Measurements from ENCODE around the gene NOC3L. TPM values are rescaled to one million over a fixed set of nuclear protein-coding genes. Genes with fewer than 3 reads are reported as not detected.

NOC3L gene
- total and polyA plus RNA-seq, 2 of the 4 experiments (the other 2 are of a cell fraction), result 11.9 to 26.5 TPM

GRCh38 chr10:94376865-94377264, 14.1 kb upstream of the NOC3L start:
- dilution Hi-C loops (cut with HindIII; ENCODE audit: low sequenced_read_pairs, unreplicated experiment), result no loop called here
- POLR2A ChIA-PET (ENCODE audit: unreplicated experiment), result no interaction called here
- no TSS peak for BruUV-seq (replicated peaks)
- no peak overlapping the region for H3K23ac ChIP-seq (ENCODE audit: low read depth, low read length)
- H3K36me3 ChIP-seq (ENCODE audit: control insufficient read depth, insufficient read depth, low read length), result no peaks in the 10 kb centered on the region
- no peak overlapping the region for H4K5ac ChIP-seq (ENCODE audit: low read depth, low read length)
- H3K56ac ChIP-seq (ENCODE audit: extremely low read depth, insufficient read depth, low read length), result no peak overlapping the region
- no peak overlapping the region for H2BK120ac ChIP-seq (ENCODE audit: low read depth, low read length)
- no peak overlapping the region for H2AK5ac ChIP-seq (ENCODE audit: low read depth, low read length)
- no peak overlapping the region for H4K8ac ChIP-seq (ENCODE audit: low read depth in 2 of 2, low read length in 2 of 2)
- no peak overlapping the region for H3K4ac ChIP-seq (ENCODE audit: low read depth, low read length)
- no peak overlapping the region for H2AK9ac ChIP-seq (replicated peaks; ENCODE audit: low read depth, low read length, poor library complexity)
- no peak overlapping the region for H3K4me3 ChIP-seq (ENCODE audit: insufficient read depth, low read depth, low read length)
- intact Hi-C loops (cut with micrococcal nuclease), result no loop called here
- H3K18ac ChIP-seq (ENCODE audit: low read depth, low read length), result no peak overlapping the region
- H3K27me3 ChIP-seq (ENCODE audit: control insufficient read depth, insufficient read depth, low read length), result no peaks in the 10 kb centered on the region; the same call in 1 of the 2 replicates
- H3K9me1 ChIP-seq (ENCODE audit: insufficient read depth, low read length), result no peaks in the 10 kb centered on the region
- DNase-seq, result no peak
- no peak overlapping the region for H4K91ac ChIP-seq (ENCODE audit: insufficient read depth, low read depth, low read length)
- no peak overlapping the region for H3K27ac ChIP-seq (ENCODE audit: insufficient read depth, low read length)
- H2BK20ac ChIP-seq (ENCODE audit: low read depth, low read length), result no peak overlapping the region
- no peak for TF ChIP-seq RAD21 (IDR thresholded peaks at IDR 0.05; ENCODE audit: low read length)
- TF ChIP-seq MXI1 (IDR thresholded peaks at IDR 0.05; ENCODE audit: borderline replicate concordance, low read depth, low read length), result no peak
- TF ChIP-seq CEBPB (IDR thresholded peaks at IDR 0.05; ENCODE audit: low read depth, low read length), result no peak
- no peak overlapping the region for H3K9ac ChIP-seq (ENCODE audit: low read depth, low read length)
- no peak overlapping the region for H3K14ac ChIP-seq (replicated peaks; ENCODE audit: low read depth, low read length)
- no peak overlapping the region for H2AFZ ChIP-seq (replicated peaks; ENCODE audit: low read length, poor library complexity)
- H3K4me1 ChIP-seq (ENCODE audit: control insufficient read depth, insufficient read depth, low read length), result 0 out of 2 replicates have a peak, but pooled peaks cover 2% of the 10 kb centered on the region
- in situ Hi-C loops (cut with MboI; ENCODE audit: low sequenced_read_pairs), result no loop called here
- H3K79me1 ChIP-seq (ENCODE audit: low read depth in 1 of 2, low read length in 2 of 2), result no peaks in the 10 kb centered on the region
- no CpG with 5 or more reads among the region's 2 CpGs for WGBS, 2 experiments (ENCODE audit: extremely low coverage in 2 of 2, insufficient read length in 1 of 2)
- CTCF ChIA-PET, result no interaction called here
- 0 out of 2 replicates have a peak, but pooled peaks cover 2% of the 10 kb centered on the region for H3K9me3 ChIP-seq (ENCODE audit: control insufficient read depth, insufficient read depth, low read length)
- no peaks in the 10 kb centered on the region for H4K20me1 ChIP-seq (ENCODE audit: insufficient read depth, low read length)
- no peak overlapping the region for H2BK5ac ChIP-seq (ENCODE audit: low read depth, low read length, poor library complexity, severe bottlenecking)
- H2BK15ac ChIP-seq (ENCODE audit: low read depth, low read length), result no peak overlapping the region
- no peak for ATAC-seq (ENCODE audit: low read depth)
- no peak overlapping the region for H3K4me2 ChIP-seq (ENCODE audit: low read depth, low read length)
